Fibroblast of mammary gland (primary cell): ENCODE results near the gene ENTREP1.

Experiments used
- DNase-seq: peaks from one replicate; pipeline ENCODE4 v3.0.0-alpha.2; 2010; ENCODE audit warnings: low read depth
- H3K4me3 ChIP-seq: 2 replicates; pipeline ENCODE4 v1.5.1; 2011; ENCODE audit warnings: low read depth, mild to moderate bottlenecking, low read length, moderate library complexity; ENCODE audit not compliant: control insufficient read depth
- CTCF ChIP-seq: conservative IDR thresholded peaks from 2 replicates; pipeline ENCODE4 v1.5.1; 2011; ENCODE audit warnings: low read depth, low read length, inconsistent platforms; ENCODE audit not compliant: control insufficient read depth, insufficient read depth

Gene ENTREP1

GRCh38 chr9:69344459-69344858 is 19.4 kb downstream of the ENTREP1 start:
- TF ChIP-seq CTCF, result no peak
- H3K4me3 ChIP-seq, result no peak overlapping the region
- no peak for DNase-seq

GRCh38 chr9:69346596-69347390 is 21.8 kb downstream of the ENTREP1 start:
- DNase-seq, result no peak
- no peak for TF ChIP-seq CTCF
- no peak overlapping the region for H3K4me3 ChIP-seq

- no peak for TF ChIP-seq CTCF
- DNase-seq, result no peak
- no peak overlapping the region for H3K4me3 ChIP-seq
Observed at GRCh38 chr9:69347607-69348006, 22.6 kb downstream of the ENTREP1 start.

GRCh38 chr9:69351227-69351626 is 26.2 kb downstream of the ENTREP1 start:
- DNase-seq, result no peak
- no peak for TF ChIP-seq CTCF
- H3K4me3 ChIP-seq, result no peak overlapping the region

GRCh38 chr9:69355232-69355631 is 30.2 kb downstream of the ENTREP1 start:
- TF ChIP-seq CTCF, result no peak
- DNase-seq, result no peak
- no peak overlapping the region for H3K4me3 ChIP-seq

- TF ChIP-seq CTCF, result no peak
- DNase-seq, result no peak
- H3K4me3 ChIP-seq, result no peak overlapping the region
Observed at GRCh38 chr9:69357030-69357775, 32.2 kb downstream of the ENTREP1 start.
